ENCODE results near the gene CCR3.

- TF ChIP-seq POLR2A (IDR thresholded peaks at IDR 0.05) (no peak), POLR2AphosphoS5 (IDR thresholded peaks at IDR 0.05) (no peak)
- TF ChIP-seq, protein P1, sequence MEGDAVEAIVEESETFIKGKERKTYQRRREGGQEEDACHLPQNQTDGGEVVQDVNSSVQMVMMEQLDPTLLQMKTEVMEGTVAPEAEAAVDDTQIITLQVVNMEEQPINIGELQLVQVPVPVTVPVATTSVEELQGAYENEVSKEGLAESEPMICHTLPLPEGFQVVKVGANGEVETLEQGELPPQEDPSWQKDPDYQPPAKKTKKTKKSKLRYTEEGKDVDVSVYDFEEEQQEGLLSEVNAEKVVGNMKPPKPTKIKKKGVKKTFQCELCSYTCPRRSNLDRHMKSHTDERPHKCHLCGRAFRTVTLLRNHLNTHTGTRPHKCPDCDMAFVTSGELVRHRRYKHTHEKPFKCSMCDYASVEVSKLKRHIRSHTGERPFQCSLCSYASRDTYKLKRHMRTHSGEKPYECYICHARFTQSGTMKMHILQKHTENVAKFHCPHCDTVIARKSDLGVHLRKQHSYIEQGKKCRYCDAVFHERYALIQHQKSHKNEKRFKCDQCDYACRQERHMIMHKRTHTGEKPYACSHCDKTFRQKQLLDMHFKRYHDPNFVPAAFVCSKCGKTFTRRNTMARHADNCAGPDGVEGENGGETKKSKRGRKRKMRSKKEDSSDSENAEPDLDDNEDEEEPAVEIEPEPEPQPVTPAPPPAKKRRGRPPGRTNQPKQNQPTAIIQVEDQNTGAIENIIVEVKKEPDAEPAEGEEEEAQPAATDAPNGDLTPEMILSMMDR (IDR thresholded peaks at IDR 0.05), result peak in 2 of 4 experiments; percentile 8 to 43
Observed at GRCh38 chr3:46276497-46277099, 34.3 kb downstream of the CCR3 start.

All from sigmoid colon (tissue), 4 donors.